SK-N-DZ (cell line): ENCODE data around the gene MMP19. TPM values are rescaled to one million over a fixed set of nuclear protein-coding genes. Genes with fewer than 3 reads are reported as not detected.
"Not testable (repeated sequence)": the region's sequence is repeated elsewhere in the genome, so short reads cannot be mapped to it uniquely, and the experiment has no call there.

Experiments used
- DNase-seq: peaks from one replicate; pipeline ENCODE4 v3.0.0-alpha.2; 2015; ENCODE audit warnings: low spot score
- polyA plus RNA-seq, 2 experiments: library from polyadenylated mRNA; depleted of rRNA; stranded (reverse); fragments of >200 nt; gene quantifications; 2 replicates each; pipeline ENCODE4 v1.2.3, GENCODE V29; 2014

The MMP19 gene, protein sequence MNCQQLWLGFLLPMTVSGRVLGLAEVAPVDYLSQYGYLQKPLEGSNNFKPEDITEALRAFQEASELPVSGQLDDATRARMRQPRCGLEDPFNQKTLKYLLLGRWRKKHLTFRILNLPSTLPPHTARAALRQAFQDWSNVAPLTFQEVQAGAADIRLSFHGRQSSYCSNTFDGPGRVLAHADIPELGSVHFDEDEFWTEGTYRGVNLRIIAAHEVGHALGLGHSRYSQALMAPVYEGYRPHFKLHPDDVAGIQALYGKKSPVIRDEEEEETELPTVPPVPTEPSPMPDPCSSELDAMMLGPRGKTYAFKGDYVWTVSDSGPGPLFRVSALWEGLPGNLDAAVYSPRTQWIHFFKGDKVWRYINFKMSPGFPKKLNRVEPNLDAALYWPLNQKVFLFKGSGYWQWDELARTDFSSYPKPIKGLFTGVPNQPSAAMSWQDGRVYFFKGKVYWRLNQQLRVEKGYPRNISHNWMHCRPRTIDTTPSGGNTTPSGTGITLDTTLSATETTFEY
- polyA plus RNA-seq (2014; cell fraction: cytosol; rRNA removed): 0.50 TPM in 1 of 2 replicates, not detected in the other
- polyA plus RNA-seq (2014; cell fraction: nucleus; rRNA removed): not detected in 2 replicates

DNA sequence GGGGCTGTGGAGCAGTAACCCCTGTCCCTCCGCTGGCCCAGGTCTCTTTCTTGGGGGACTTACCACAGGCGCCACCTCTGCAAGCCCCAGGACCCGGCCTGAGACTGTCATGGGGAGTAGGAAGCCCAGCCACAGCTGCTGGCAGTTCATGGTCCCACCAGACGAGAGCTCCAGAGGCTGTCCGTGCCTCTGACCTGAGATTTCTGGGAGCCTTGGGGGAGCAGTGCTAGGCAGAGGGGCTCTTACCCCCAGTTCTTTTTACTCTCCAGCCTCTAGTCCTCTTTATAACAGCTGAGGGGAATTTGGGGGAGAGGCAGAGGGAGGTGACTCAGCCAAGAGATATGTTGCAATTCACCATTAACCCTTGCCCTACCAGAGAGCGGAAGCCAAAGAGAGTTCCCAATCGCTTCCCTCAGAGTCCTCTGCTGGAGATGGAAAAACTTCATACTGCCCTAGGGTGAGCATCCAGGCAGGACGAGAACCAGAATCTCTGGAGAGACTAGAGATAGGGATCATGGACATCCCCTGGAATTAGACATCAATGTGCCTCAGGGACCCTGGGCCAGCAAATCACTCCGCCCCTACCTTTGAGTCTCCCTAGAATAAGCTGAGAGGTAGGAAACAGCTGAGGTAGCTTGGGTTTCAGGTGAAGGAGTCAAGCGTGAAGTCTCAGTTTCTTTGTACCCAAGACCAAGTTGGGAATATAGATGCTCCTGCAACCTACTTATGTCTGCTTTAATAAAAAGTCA is at the start of gene MMP19:
TSS of gene MMP19 (minus strand) at position 256 of the 749 bp plus-strand sequence. CDS start at position 150, 106 bp downstream.
- no peak for DNase-seq

DNA sequence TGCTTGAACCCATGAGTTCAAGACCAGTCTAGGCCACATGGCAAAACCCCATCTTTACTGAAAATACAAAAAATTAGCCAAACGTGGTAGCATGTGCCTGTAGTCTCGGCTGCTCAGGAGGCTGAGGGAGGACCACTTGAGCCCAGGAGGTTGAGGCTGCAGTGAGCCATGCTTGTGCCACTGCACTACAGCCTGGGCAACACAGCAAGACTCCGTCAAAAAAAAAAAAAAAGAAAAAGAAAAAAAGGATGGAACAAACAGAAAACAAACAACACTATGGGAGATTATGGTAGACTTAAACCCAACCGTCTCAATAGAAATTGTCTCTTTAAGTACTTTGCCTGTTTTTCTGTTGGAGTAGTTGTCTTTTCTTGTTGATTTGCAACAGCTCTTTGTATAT is 48.6 kb upstream of the MMP19 start:
- no peak for DNase-seq

DNA sequence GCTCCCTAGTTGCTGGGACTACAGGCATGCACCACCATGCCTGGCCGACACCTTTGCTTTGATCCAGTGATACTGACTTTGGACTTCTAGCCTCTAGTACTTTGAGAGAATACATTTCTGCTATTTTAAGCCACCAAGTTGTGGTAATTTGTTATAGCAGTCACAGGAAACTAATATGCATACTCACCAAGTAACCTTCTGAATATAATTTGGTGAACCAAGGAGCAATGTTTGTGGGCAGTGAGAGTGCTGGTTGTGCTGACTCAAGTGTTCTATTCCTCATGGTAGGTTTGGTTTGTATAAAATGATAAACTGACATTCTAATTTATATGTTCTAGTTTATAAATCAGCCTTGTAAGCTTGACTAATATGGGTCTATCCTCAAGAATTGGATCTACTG is 42.4 kb upstream of the MMP19 start:
- DNase-seq: no peak

DNA sequence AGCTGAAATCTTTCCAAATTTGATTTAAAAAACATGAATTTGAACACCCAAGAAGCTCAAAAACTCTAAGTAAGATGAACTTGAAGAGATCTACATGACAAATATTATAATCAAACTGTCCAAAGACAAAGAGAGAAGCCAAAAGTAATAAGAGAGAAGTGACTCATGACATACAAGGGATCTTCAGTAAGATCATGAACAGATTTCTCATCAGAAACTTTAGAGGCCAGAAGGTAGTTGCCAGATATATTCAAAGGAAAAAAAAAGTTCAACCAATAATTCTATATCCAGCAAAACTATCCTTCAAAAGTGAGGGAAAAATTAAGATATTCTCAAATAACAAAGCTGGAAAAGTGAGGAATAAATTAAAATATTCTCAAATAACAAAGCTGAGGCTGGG is 35.1 kb upstream of the MMP19 start:
- DNase-seq: no peak

DNA sequence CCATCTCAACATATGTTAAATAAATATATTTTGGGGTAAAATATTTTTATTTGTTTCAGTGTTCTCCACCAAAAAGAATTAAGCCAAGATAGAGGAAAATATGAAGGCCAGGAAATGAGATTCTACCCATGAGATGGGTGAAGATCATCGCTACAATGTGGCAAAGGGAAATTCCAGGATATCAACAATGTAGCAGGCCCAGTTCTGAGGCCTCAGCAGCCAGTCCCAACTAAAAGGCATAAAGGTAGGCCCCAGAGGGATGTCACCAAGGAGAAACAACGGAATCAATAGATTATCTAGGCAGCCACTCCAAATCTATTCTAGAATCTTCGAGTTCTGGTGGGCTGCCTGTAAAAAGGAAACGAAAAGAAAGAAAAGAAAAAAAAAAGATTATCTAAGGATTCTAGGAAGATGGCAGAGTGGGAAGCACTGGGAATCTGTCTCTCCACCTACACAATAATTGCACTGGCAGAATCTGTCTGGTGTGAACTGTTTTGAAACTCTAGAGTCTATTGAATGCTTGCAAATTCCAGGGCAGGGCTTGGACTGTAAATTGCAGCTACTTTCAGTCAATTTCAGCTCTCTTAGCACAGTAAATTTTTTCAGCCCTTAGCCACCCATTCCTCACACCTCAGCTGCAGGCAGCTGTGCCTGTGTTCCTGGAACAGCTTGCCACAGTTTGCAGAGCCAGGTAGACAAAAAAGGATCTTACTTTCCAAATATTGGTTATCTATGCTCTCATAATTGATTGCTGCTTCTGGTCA is 33.1 kb upstream of the MMP19 start:
- DNase-seq: no peak

DNA sequence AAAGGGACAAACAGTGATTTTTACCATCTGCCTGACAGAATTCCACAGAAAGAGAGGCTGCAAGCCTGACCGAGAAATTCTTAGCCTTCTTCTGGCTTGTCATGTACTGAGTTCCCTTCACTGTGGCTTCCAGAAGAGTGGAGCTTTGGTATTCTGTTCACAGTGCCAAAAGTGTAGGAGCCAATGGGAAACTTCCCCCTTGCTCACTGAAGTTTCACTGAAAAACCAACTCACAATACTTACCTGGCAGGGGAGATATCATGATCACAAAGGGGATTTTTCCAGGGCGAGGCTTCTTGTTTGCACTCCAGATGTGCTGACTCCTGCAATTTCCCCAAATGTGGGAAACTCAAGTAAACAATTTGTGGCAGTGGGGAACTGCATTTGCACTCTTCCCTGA is 31.7 kb upstream of the MMP19 start:
- no peak for DNase-seq

DNA sequence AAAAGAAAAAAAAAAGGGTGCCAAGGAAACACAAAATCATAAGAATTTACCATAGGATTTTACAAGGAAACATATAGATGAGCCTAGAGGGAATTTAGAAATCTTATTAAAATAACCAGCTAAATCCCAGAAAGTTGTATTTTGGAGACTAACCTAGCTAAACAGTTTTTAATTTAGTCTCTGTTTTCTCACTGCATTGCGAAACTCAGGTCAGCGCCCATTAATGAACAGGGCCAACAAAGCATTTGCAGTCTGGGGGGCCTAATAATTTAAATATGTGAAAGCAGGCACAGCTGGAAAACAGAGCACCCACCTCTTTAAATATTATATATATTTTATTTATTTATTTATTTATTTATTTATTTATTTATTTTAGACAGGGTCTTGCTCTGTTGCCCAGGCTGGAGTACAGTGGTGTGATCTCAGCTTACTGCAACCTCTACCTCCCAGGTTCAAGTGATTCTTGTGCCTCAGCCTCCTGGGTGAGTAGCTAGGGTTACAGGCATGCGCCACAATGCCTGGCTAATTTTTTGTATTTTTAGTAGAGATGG is 23.8 kb upstream of the MMP19 start:
- not testable (repeated sequence) for DNase-seq

DNA sequence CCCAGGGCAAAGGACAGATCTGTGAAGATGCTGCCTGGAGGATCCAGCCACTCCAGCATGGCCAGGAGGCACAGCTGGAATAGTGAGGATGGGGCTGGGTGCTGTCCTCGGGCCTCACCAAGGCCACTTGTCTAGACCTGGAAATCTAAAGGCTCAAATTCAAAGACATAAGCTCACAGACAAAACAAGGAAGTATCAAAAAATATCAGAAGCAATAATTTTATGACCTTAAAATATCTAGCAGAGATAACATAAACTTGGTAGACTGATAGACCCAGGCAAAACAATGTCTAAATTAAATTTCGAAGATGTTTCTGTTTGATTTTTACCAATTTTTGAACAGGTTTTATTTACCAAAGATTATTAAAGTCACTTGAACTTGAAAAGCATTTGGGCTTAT is 22.6 kb upstream of the MMP19 start:
- no peak for DNase-seq

DNA sequence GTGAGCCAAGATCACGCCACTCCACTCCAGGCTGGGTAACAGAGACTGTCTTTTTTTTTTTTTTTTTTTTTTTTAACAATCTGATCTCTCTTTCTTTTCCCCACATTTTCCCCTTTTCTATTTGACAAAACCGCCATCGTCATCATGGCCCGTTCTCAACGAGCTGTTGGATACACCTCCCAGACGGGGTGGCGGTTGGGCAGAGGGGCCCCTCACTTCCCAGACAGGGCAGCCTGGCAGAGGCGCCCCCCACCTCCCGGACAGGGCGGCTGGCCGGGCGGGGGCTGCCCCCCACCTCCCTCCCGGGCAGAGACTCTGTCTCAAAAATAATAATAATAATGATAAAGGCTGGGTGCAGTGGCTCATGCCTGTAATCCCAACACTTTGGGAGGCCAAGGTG is 20.2 kb upstream of the MMP19 start:
- not testable (repeated sequence) for DNase-seq

DNA sequence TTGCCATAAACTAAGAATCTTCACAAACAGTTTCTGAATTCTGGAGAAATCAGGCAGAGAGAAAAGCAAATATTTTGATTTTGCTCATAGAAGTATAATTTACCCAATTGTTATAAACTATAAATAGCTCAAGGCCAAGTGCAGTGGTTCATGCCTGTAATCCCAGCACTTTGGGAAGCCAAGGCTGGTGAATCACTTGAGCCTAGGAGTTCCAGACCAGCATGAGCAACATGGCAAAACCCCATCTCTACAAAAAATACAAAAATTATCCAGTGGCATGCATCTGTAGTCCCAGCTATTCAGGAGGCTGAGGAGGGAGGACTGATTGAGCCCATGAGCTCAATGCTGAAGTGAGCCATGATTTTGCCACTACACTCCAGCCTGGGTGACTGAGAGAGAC is 19.6 kb upstream of the MMP19 start:
- no peak for DNase-seq

DNA sequence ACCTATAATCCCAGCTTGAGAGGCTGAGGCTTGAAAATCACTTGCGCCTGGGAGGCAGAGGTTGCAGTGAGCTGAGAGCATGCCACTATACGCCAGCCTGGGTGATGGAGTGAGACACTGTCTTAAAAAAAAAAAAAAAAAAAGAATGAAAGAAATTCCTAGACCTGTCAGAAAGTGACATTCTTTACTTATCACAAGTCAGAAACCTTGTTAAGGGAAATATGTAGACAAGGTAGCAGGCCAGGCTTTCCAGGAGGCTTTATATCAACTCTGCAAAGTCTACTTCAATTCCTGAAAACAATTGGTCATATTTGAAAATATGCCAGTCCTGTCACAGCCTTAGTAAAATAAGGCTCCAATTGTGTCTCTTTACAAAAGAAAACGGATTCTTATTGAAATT is 19.1 kb upstream of the MMP19 start:
- DNase-seq: no peak

DNA sequence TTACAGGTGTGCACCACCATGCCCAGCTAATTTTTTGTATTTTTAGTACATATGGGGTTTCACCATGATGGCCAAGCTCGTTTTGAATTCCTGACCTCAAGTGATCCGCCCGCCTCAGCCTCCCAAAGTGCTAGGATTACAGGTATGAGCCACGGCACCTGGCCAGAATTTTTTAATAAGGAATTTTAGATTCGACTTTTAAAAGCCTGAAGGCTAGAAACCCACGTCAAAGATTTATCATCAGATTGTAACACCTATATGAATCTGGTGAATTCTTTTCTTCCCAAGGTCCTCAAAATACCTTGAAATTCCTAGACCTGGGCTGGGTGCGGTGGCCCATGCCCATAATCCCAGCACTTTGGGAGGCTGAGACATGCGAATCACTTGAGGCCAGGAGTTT is 18.7 kb upstream of the MMP19 start:
- DNase-seq: no peak

DNA sequence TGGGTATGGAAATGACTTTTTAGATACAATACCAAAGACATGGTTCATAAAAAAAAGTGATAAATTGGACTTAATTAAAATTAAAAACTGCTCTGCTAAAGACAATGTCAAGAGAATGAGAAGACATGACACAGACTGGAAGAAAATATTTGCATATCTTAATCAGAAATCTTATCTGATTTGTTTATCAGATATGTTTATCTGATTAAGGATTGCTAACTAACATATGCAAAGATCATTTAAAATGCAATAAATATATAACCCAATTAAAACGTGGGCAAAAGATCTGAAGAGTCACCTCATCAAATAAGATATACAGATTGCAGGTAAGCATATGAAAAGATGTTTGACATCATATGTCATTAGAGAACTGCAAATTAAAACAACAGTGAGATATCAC is 10.0 kb upstream of the MMP19 start:
- no peak for DNase-seq

DNA sequence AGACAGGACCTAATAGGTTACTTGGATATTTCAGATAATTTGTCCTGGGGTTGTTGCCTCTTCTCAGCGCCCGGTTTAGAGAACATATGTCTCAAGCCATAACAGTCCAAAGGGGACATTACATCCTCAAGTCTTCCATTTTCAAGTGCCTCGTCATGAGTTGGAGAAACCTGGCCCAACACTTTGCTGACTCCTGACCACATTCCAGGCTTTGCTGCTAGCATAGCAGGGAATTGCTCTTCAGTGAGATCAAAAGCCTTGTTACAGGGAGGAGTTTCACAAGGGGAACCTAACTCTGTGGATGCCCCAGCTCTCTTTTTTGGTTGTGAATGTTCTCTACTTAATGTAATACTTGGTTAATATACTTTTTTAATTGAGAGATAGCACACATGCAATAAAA is 8.2 kb upstream of the MMP19 start:
- DNase-seq: no peak

DNA sequence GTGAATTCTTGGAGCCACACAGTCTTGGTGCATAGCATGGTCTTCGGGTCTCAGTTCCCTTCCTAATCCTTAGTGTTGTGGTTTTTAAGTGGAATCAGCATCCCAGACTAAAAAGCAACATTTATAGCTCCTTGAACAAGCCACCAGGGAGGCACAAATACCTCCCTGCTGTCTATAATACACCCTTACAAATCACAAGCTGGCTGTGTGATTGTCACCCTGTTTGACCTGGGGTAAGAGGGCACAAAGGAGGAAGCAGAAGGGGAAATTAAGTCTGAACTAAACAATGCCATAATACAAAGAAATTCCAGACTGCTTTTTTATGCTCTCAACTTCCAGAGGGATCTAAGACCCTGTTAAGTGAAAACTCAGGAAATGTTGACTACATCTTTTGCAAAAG is 7.7 kb upstream of the MMP19 start:
- no peak for DNase-seq

DNA sequence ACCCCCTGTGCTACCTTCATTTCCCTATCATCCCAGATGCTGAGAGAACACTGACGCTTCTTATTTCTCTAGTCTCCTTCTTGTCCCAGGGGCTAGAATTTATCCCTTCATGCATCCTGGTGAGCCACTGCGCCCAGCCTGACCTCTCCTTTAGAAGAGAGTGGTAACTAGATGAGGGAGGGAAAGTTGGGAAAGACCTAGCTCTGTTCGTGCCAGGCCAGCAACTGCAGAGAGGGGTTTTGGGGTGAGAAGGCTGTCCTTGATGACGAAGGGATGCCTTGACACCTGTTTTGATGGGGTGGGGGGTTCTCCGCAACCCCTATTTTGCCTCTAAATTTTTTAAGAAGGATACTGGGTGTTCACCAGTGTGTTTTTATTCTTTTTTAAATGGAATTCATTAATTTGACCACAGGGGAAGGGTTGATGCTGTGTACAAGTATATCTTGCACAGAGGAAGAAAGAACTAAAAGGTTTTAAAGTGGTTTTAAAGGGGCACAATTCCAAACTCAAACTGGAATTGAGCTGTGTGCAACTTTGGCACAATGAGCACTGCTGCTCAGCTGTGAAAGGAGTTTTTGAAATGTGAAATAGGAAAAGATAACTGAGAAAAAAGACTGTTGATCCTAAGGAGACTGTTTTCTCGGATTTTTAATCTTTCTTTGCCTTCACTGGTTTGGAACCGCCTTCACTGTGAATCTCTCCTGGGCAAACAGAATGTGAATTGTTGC is 7.0 kb upstream of the MMP19 start:
- no peak for DNase-seq

DNA sequence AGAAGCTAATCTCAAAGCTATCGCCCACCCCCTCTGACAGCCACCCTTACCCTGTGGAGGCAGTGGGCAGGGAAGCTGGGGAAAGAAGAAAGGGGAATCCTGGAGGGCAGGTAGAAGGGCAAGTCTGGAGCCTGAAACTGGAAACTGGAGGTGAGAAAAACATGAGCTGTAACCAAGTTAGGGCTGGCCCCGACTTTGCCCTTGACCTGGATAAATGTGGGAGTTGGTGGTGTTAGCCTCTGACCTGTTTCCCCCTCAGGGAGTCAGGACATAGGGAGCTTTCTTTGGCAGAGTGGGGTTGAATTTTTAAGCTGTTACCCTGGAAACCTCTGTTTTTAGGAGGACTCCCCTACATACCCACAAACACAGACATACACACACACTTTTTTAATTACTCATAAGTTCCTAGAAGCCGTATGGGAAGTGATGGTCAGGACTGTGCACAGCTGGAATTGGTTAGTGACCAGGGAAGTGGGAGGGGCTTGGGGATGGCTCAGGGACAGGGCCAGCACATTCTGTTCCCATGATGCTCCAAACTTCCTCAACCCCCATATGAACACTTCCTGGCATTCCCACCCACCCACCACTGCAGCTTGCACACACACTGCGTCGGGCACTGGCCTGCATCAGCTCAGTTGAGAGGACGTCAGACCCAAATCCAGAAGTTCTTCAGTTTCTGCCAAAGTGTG is 5.0 kb upstream of the MMP19 start:
- peak; percentile 76 for DNase-seq

DNA sequence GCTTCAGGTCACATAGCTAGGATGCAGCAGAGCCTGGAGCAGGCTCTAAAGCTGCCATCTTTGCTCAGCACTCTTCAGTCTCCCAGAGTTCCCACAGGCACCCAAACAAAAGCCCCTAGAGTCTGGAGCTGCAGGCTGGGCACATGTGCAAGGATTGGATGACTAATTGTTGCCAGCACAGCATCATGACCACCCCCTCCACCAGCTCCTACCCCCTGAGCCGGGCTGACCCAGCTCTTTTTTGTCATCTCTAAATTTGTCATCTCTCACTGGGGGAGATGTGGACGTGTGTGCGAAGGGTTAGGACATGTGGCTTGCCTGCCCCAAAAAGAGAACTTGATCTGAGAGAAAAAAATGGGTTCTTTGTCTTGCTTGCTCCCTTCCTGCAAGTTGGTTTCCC is 4.3 kb upstream of the MMP19 start:
- no peak for DNase-seq

DNA sequence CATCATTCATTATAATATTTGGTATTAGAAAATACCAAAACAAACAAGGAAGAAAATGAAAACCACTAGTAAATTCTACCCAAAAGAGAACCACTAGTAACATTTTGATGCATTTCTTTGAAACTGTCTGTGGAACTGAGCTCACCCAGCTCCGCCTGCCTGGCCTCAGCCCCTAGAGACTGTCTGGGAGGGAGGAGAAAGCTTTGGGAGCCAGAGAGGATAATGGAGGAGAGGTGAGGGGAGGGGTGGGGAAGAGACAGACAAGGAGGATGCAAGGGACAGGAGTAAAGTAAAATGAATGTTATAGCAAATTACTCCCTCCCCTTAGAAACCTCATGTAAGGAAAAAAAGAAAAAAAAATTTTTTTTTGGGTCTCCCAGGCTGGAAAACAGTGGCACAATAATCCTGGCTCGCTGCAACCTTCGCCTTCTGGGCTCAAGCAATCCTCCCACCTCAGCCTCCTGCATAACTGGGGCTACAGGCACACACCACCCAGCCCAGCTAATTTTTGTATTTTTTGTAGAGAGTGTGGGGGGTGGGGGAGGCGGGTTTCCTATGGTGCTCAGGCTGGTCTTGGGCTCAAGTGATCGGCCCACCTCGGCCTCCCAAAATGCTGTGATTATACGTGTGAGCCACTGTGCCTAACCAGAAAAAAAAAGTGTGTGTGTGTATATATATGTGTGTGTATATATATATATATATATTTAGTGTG is 3.2 kb upstream of the MMP19 start:
- DNase-seq: no peak

DNA sequence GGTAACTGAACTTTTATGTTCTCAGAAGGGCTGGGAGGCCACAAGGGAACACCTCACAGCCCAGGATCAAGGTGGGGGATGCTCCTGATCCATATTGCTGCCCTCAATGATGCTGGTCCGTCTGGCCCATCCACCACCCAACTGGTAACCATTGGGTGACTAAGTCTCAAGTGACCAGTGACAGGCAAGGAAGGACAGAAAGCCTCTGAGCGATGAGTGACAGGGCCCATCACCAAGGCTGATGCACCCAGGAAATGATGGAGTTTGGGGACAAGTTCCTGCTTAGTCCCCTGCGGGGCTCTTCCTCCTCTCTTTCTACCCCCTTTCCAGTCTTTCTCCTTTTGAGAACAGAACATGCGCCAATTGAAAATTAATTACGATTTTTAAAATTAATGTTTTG is 2.6 kb upstream of the MMP19 start:
- DNase-seq: no peak
